ENCODE results near the gene TUBG1.
A peak's percentile ranks its signal among the peaks of the same experiment; 100 is the strongest.
"Not testable (repeated sequence)": the region's sequence is repeated elsewhere in the genome, so short reads cannot be mapped to it uniquely, and the experiment has no call there.

TUBG1 gene

DNA sequence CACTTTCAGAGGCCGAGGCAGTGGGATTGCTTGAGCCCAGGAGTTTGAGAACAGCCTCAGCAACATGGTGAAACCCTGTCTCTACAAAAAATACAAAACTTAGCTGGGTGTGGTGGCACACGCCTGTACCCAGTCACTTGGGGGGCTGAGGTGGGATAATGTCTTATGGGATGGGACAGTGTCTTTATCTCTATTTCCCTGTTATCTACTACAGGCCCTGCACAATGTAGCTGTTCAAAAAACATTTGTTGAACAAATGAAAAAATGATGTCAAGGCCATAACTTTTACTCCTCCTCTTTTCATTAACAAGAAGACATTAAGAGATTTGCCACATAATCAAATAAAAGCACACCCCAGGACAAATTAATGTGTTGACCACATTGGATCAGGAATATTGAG, 13.8 kb downstream of the TUBG1 start:
- no peak for DNase-seq (ENCODE audit: insufficient read length, low spot score)
- FAIRE-seq: no peak
- TF ChIP-seq SPI1 (IDR thresholded peaks at IDR 0.05; ENCODE audit: low read depth, low read length) (no peak), POLR2A (IDR thresholded peaks at IDR 0.05; ENCODE audit: low read depth, low read length) (no peak), POU2F2 (IDR thresholded peaks at IDR 0.05; ENCODE audit: low read depth, low read length) (no peak), POLR2AphosphoS5 (IDR thresholded peaks at IDR 0.05; ENCODE audit: low read depth, low read length) (no peak), TAF1 (IDR thresholded peaks at IDR 0.05; ENCODE audit: low read depth, low read length) (no peak), PAX5 (IDR thresholded peaks at IDR 0.05; ENCODE audit: insufficient read depth, low read length, severe bottlenecking) (no peak)

DNA sequence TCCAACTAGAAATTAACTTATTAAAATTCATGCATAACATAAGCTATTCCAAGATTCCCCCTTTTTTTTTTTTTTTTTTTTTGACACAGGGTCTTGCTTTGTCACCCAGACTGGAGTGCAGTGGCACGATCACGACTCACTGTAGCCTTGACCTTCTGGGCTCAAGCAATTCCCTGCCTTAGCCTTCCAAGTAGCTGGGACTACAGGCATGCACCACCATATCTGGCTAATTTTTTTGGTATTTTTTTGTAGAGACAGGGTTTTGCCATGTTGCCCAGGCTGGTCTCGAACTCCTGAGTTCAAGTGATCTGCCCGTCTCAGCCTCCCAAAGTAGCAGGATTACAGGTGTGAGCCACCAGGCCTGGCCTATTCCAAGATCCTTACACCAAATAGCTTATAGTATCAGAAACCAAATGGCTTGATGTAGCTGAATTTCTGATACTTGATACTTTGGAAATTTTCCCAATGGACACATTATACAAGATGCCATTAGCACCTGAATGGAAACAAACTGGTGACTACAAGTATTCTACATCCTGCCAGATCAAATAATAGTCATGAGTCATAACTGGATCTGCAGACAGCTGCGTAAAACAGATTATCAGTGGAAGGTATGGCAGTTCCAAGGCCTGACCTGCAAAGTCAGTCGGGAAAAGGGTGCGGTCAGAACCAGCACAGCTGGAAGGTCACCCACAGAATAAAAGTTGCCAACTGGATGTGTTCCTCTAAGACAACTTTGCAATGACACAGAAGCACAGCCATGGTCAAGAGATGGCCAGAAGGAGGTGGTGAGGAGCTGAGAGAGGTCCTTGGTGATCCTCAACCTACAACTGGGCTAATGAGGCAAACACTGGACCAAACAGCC, 14.5 kb downstream of the TUBG1 start:
- TF ChIP-seq SPI1 (IDR thresholded peaks at IDR 0.05; ENCODE audit: low read depth, low read length): no peak
- TF ChIP-seq POU2F2 (IDR thresholded peaks at IDR 0.05; ENCODE audit: low read depth, low read length): no peak
- FAIRE-seq: no peak
- DNase-seq (ENCODE audit: insufficient read length, low spot score): no peak

DNA sequence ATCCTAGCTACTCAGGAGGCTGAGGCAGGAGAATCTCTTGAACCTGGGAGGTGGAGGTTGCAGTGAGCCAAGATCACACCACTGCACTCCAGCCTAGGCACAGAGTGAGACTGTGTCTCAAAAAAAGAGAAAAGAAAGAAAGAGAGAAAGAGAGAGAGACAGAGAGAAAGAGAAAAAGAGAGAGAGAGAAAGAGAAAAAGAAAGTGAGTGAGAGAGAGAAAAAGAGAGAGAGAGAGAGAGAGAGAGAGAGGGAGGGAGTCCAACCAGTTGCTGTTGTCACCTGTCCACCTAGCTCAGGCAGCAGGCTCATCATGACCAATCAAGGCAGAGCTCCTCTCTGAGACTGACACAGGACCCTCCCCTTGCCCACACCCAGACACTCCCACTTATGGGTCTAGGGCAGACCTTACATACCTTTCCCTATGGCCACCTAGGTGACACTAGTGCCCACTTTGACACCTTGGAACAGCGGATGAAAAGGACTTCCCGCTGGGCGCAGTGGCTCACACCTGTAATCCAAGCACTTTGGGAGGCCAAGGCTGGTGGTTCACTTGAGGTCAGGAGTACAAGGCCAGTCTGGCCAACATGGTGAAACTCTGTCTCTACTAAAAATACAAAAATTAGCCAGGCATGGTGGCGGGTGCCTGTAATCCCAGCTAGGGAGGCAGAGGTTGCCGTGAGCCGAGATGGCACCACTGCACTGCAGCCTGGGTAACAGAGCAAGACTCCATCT, 17.7 kb downstream of the TUBG1 start:
- not testable (repeated sequence) for DNase-seq (ENCODE audit: insufficient read length, low spot score); FAIRE-seq

DNA sequence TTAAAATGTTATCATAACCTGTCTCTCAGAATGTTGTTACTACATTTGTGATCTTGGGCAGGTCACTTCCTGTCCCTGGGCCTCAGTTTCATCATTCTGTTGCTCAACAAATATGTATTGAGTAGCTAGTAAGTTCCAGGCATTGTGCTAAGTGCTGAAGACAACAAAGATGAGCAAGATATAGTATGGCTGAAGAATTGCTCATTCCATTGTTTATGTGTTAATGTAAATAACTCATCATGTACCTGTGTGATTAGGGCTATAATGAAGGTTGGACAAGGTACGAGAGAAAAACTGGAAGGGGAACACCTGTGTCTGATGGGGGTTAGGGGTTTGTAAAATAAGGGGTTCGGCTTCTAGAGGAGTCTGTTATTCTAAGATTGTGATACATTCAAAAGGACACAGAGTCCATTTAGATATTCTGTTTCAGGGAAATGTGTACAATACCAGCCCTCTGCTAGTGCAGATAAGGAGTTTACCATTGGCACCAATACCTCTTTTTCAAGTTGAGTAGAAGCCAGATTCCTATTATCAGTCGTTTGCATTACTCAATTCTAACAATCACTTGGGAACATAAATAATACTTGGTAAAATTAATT, 20.0 kb downstream of the TUBG1 start:
- FAIRE-seq: peak; percentile 38
- TF ChIP-seq POLR2A (IDR thresholded peaks at IDR 0.05; ENCODE audit: low read depth, low read length) (no peak), POU2F2 (IDR thresholded peaks at IDR 0.05; ENCODE audit: low read depth, low read length) (no peak), PAX5 (IDR thresholded peaks at IDR 0.05; ENCODE audit: insufficient read depth, low read length, severe bottlenecking) (no peak), TAF1 (IDR thresholded peaks at IDR 0.05; ENCODE audit: low read depth, low read length) (no peak), POLR2AphosphoS5 (IDR thresholded peaks at IDR 0.05; ENCODE audit: low read depth, low read length) (no peak)

DNA sequence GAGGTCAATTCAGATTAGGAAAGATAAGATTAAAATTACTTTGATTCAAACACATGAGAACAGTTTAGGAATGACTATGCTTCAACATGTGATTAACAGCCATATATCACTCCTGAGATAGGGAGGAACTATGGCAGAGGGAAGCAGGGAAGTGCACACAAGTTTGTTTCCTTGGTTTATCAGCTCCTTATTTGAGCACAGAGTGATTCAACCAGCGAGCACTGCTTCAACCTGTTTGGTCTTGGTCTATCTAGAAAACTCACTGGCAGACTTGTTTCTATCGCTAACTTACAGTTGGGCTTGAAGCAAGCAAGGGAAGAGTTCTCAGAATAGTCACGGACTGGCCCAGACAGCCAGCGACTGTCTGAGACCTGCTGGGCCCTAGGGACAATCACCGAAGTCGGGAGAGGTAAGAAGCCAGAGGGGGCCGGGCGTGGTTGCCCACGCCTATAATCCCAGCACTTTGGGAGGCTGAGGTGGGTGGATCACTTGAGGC, 23.5 kb downstream of the TUBG1 start:
- DNase-seq (ENCODE audit: insufficient read length, low spot score) (no peak), FAIRE-seq (no peak)
- TF ChIP-seq POLR2A (IDR thresholded peaks at IDR 0.05; ENCODE audit: low read depth, low read length) (no peak), TAF1 (IDR thresholded peaks at IDR 0.05; ENCODE audit: low read depth, low read length) (no peak), SPI1 (IDR thresholded peaks at IDR 0.05; ENCODE audit: low read depth, low read length) (no peak)

More for the DNA sequence above, 20.0 kb downstream of the TUBG1 start:
- no peak for DNase-seq (ENCODE audit: insufficient read length, low spot score)

DNA sequence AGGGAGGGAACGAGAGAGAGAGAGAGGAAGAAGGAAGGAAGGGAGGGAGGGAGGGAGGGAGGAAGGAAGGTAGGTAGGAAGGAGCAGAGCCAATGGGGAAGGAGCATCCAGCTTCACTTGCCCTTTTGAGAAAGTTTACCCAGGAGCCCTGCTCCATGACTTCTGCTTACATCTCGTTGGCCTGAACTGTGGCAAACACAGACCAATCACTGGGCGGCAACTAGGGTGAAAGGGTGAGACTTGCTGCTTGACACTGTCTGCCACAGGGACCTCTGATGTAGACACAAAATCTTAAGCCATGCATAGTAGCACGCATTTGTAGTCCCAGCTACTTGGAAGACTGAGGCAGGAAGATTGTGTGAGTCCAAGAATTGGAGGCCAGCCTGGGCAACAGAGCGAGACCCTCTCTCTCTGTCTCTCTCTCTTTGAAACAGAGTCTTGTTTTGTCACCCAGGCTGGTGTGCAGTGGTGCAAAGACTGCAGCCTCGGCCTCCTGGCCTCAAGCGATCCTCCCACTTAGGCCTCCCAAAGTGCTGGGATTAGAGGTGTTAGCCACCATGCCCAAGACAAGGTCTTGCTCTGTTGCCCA, 30.1 kb downstream of the TUBG1 start:
- FAIRE-seq (no peak), DNase-seq (ENCODE audit: insufficient read length, low spot score) (no peak)
- TF ChIP-seq POLR2AphosphoS5 (IDR thresholded peaks at IDR 0.05; ENCODE audit: low read depth, low read length) (no peak), POLR2A (IDR thresholded peaks at IDR 0.05; ENCODE audit: low read depth, low read length) (no peak), PAX5 (IDR thresholded peaks at IDR 0.05; ENCODE audit: insufficient read depth, low read length, severe bottlenecking) (no peak), POU2F2 (IDR thresholded peaks at IDR 0.05; ENCODE audit: low read depth, low read length) (no peak), TAF1 (IDR thresholded peaks at IDR 0.05; ENCODE audit: low read depth, low read length) (no peak), SPI1 (IDR thresholded peaks at IDR 0.05; ENCODE audit: low read depth, low read length) (no peak)

DNA sequence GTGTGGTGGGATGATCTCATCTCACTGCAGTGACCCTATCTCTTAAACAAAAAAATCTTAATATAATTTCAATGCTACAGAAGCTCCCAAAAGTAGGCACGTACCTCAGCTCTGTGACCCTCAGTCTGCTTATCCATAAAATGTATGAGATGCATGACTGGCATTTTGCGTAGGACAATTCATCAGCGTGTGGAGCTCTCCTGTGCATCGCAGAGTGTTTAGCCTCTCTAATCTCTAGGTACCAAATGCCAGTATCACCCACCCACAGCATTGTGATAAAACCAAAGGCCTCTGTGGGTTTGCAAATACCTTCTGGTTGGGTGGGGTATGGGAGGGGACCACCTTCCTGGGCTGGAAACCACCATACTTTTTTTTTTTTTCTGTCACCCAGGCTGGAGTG, 30.6 kb downstream of the TUBG1 start:
- FAIRE-seq: no peak
- no peak for DNase-seq (ENCODE audit: insufficient read length, low spot score)
- no peak for TF ChIP-seq POLR2A (IDR thresholded peaks at IDR 0.05; ENCODE audit: low read depth, low read length)
- no peak for TF ChIP-seq POLR2AphosphoS5 (IDR thresholded peaks at IDR 0.05; ENCODE audit: low read depth, low read length)
- no peak for TF ChIP-seq PAX5 (IDR thresholded peaks at IDR 0.05; ENCODE audit: insufficient read depth, low read length, severe bottlenecking)

DNA sequence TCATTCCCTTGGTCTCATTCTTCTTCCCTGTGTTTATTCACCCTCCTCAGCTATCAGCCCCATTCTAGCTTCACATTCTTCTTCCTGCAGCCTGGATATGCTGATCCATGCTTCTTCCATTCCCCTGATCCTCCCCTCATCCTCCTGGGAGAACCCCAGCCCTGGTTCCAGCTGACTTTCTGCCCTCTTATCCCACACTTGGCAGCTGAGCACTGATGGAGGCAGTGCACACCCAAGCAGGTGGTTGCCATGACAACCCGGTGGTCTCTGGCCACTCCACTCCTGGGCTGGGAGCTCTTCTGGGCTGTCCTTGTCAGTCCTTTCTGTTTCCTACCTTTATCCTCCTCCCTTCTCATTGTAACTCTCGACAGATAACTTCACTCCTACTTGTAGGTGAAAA, 32.9 kb downstream of the TUBG1 start:
- no peak for FAIRE-seq
- no peak for DNase-seq (ENCODE audit: insufficient read length, low spot score)
- no peak for TF ChIP-seq SPI1 (IDR thresholded peaks at IDR 0.05; ENCODE audit: low read depth, low read length)

DNA sequence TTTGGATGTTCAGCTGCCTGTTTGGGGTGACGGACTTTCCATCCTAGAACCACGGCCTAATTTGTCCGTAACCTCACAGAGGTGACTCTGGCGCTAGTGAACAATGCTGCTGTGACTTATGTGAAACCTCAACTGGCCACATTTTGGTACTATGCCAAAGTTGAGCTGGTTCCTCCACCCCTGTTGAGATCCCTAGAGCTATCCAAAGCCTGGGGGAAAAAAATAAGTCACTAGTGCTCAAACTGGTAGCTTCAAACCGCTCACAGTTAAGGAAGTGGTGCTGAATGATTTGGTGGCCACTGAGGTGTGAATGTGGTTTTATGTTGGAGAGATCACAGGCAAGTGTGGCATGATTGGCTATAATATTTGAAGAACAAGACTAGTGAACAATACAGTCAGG, 38.3 kb downstream of the TUBG1 start:
- TF ChIP-seq POLR2A (IDR thresholded peaks at IDR 0.05; ENCODE audit: low read depth, low read length) (no peak), SPI1 (IDR thresholded peaks at IDR 0.05; ENCODE audit: low read depth, low read length) (peak; percentile 21; the same call in 1 of the 2 replicates), TAF1 (IDR thresholded peaks at IDR 0.05; ENCODE audit: low read depth, low read length) (no peak), POLR2AphosphoS5 (IDR thresholded peaks at IDR 0.05; ENCODE audit: low read depth, low read length) (no peak)
- DNase-seq (ENCODE audit: insufficient read length, low spot score) (no peak), FAIRE-seq (no peak)

DNA sequence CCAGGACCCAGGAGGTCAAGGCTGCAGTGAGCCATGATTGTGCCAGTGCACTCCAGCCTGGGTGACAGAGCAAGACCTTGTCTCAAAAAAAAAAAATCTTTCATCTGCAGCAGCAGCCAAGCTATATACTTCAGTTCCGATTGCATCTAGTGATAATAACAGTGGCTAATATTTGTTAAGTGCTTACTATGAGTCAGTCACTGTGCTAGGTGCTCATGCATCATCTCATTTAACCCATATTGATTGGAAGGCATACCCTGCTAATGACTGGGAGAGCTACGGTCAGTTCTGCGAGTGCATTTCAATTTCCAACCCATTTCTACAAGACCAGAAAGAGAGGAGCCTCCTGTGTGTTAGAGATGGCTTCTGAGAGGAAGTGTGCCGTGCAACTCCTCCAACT, 41.9 kb downstream of the TUBG1 start:
- DNase-seq (ENCODE audit: insufficient read length, low spot score) (no peak), FAIRE-seq (no peak)
- TF ChIP-seq PAX5 (IDR thresholded peaks at IDR 0.05; ENCODE audit: insufficient read depth, low read length, severe bottlenecking): no peak
- peak; percentile 29; the same call in 1 of the 2 replicates for TF ChIP-seq SPI1 (IDR thresholded peaks at IDR 0.05; ENCODE audit: low read depth, low read length)
- TF ChIP-seq POLR2A (IDR thresholded peaks at IDR 0.05; ENCODE audit: low read depth, low read length): no peak
- no peak for TF ChIP-seq TAF1 (IDR thresholded peaks at IDR 0.05; ENCODE audit: low read depth, low read length)

Measured in GM12891 (cell line).